NCI-H2227 treated with DMSO at 0.1 percent for 48 hours (cell line): Measurements from ENCODE around the gene C1orf159.
A peak's percentile ranks its signal among the peaks of the same experiment; 100 is the strongest.
"Not testable (repeated sequence)": the region's sequence is repeated elsewhere in the genome, so short reads cannot be mapped to it uniquely, and the experiment has no call there.

Source experiments
- DNase-seq: peaks from one replicate; lab custom pipeline; 2025; lab: John Stamatoyannopoulos, UW

Gene C1orf159

GRCh38 chr1:1081311-1082238, 34.3 kb downstream of the C1orf159 start:
- no peak for DNase-seq

- no peak for DNase-seq
Measured at GRCh38 chr1:1080951-1081310, 35.0 kb downstream of the C1orf159 start.

- peak; percentile 51 for DNase-seq
Measured at GRCh38 chr1:1080122-1080757, 35.6 kb downstream of the C1orf159 start.

- DNase-seq = peak; percentile 66
Measured at GRCh38 chr1:1079408-1080121, 36.3 kb downstream of the C1orf159 start.

GRCh38 chr1:1077396-1077795, 38.5 kb downstream of the C1orf159 start:
- DNase-seq = not testable (repeated sequence)

- no peak for DNase-seq
Measured at GRCh38 chr1:1075148-1075935, 40.5 kb downstream of the C1orf159 start.

GRCh38 chr1:1074631-1075147, 41.2 kb downstream of the C1orf159 start:
- DNase-seq = no peak

- DNase-seq = no peak
Measured at GRCh38 chr1:1073743-1074587, 41.9 kb downstream of the C1orf159 start, which contains the start of gene RNF223. TSS of gene RNF223 (minus strand) at chr1:1074306. CDS start at chr1:1072566, 1,740 bp downstream.

- no peak for DNase-seq
Measured at GRCh38 chr1:1072849-1073742, 42.8 kb downstream of the C1orf159 start.

- no peak for DNase-seq
Measured at GRCh38 chr1:1072299-1072848, 43.5 kb downstream of the C1orf159 start.

GRCh38 chr1:1071486-1072298, 44.2 kb downstream of the C1orf159 start:
- DNase-seq = no peak

- no peak for DNase-seq
Measured at GRCh38 chr1:1069711-1070676, 45.9 kb downstream of the C1orf159 start.

GRCh38 chr1:1069056-1069710, 46.7 kb downstream of the C1orf159 start:
- peak; percentile 85 for DNase-seq

GRCh38 chr1:1068517-1069055, 47.3 kb downstream of the C1orf159 start:
- DNase-seq = no peak

GRCh38 chr1:1067860-1068516, 47.9 kb downstream of the C1orf159 start:
- no peak for DNase-seq
